Pancreas (tissue), 10 donors: ENCODE results near the gene PTPRD. TPM values are rescaled to one million over a fixed set of nuclear protein-coding genes. Genes with fewer than 3 reads are reported as not detected.

Experiments
- ATAC-seq, 4 donors: fragments of 200-7000 bp; cut with Tn5 transposase; one replicate each; pipeline versions ENCODE4 v1.8.0 to v1.9.1; 2020; ENCODE audit warnings: mild to moderate bottlenecking in 4 of 4, moderate library complexity in 4 of 4
- DNase-seq, 6 donors: peaks; one replicate each; pipeline ENCODE4 v3.0.0-alpha.2; 2020
- FAIRE-seq: peaks from 2 replicates; lab custom pipeline; 2012; peaks lifted over from hg19 to GRCh38; lab: Jason Lieb, UNC
- H3K27ac ChIP-seq, 4 donors: fragments of 200-600 bp; sonication (generic); 1 replicate in 3 of 4; 2 replicates in 1 of 4; pipeline versions ENCODE4 v1.5.0 to v1.8.0; 2020
- H3K27me3 ChIP-seq, 4 donors: fragments of 200-600 bp; one replicate each; pipeline ENCODE4 v1.8.0; 2021
- H3K36me3 ChIP-seq, 3 donors: fragments of 200-600 bp; sonication (generic) in 1 of 3; one replicate each; pipeline versions ENCODE4 v1.5.0 to v1.8.0; 2020 to 2021
- H3K4me1 ChIP-seq, 3 donors: fragments of 200-600 bp; one replicate each; pipeline ENCODE4 v1.8.0; 2021
- H3K4me3 ChIP-seq, 4 donors: fragments of 200-600 bp; sonication (generic) in 2 of 4; one replicate each; pipeline versions ENCODE4 v1.5.0 to v1.8.0; 2020 to 2021
- H3K9me3 ChIP-seq, 4 donors: fragments of 200-600 bp; one replicate each; pipeline ENCODE4 v1.8.0; 2021
- WGBS, 2 donors: extraction: QIAGEN DNeasy Blood & Tissue Kit; methylation state at CpG; one replicate each; pipeline ENCODE4 v1.1.7; 2013; 5-methylcytosine and 5-hydroxymethylcytosine counted together
- intact Hi-C, 3 donors: fragments of 100-400 bp; cut with DNase I; formaldehyde crosslinking; loops; one replicate each; pipeline versions ENCODE4 v1.11.1 to v1.14.2; 2022
- polyA plus RNA-seq, 2 donors: library from polyadenylated mRNA; stranded (reverse); fragments of 200-250 nt; gene quantifications; one replicate each; pipeline ENCODE4 v1.2.3, GENCODE V29; 2013
- total RNA-seq, 6 donors: library from RNA; stranded (reverse); fragmentation: NEBNext Ultra II Directional in 4 of 6; extraction: Animal tissue kit (Norgen Biotek cat#: 25700) in 4 of 6; gene quantifications; one replicate each; pipeline versions ENCODE4 v1.2.1 to v1.2.4, GENCODE V29; 2021 to 2023
- TF ChIP-seq, protein P1 (sequence below), 4 donors: fragments of 200-600 bp; sonication (generic) in 3 of 4; IDR thresholded peaks; one replicate each; pipeline versions ENCODE4 v1.5.0 to v1.8.0; 2021; ENCODE audit warnings: antibody characterized with exemption in 4 of 4
- donor health status: healthy with polysubstance abuse.
- donor health status: DM: no; HTN: no; CAD: no; lungs with moderate emphysema.
- donor health status: DM: no; HTN: no; CAD: no.
- donor health status: control.
- donor health status: control.
- donor health status: Bipolar disorder and iron deficiency.
- donor health status: DM: yes; HTN: yes; CAD: no.
- donor health status: DM: no; HTN: no; CAD: no.
- donor health status: DM: no; HTN: no; CAD: no.
- donor health status: DM: yes; HTN: yes; CAD: no.

Gene PTPRD
- total and polyA plus RNA-seq, 8 donors: 2.1 to 21.7 (median 5.1) TPM

DNA sequence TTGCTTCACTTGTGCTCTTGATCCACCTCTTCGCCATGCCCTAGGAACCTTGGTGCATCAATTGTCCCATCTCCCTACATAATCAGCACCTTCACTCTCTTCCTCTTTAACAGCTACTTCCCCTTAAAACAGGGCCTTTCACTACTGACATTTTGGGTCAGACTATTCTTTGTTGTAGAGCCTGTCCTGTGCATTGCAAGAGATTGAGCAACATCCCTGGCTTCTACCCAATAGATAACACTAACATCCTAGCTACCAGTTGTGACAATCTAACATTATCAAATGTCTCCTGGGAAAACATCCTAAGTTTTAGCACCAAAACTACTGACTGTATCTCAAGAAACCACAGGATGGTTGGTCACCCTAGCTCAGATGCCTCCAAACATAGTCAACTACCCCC is 1958.9 kb downstream of the PTPRD start:
- no peak for ATAC-seq
- Histone ChIP-seq H3K4me3 (no peak overlapping the region), H3K9me3 (no peaks in the 10 kb centered on the region), H3K27ac (no peak overlapping the region), H3K27me3 (no peaks in the 10 kb centered on the region), H3K4me1 (no peaks in the 10 kb centered on the region), H3K36me3 (no peaks in the 10 kb centered on the region)
- 84 to 92% methylated on average over 1 of the region's 1 CpG for WGBS, 2 donors
- no peak for FAIRE-seq
- TF ChIP-seq, protein P1, sequence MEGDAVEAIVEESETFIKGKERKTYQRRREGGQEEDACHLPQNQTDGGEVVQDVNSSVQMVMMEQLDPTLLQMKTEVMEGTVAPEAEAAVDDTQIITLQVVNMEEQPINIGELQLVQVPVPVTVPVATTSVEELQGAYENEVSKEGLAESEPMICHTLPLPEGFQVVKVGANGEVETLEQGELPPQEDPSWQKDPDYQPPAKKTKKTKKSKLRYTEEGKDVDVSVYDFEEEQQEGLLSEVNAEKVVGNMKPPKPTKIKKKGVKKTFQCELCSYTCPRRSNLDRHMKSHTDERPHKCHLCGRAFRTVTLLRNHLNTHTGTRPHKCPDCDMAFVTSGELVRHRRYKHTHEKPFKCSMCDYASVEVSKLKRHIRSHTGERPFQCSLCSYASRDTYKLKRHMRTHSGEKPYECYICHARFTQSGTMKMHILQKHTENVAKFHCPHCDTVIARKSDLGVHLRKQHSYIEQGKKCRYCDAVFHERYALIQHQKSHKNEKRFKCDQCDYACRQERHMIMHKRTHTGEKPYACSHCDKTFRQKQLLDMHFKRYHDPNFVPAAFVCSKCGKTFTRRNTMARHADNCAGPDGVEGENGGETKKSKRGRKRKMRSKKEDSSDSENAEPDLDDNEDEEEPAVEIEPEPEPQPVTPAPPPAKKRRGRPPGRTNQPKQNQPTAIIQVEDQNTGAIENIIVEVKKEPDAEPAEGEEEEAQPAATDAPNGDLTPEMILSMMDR (IDR thresholded peaks at IDR 0.05): no peak
- intact Hi-C loops: no loop called here
- DNase-seq: no peak

GRCh38 chr9:8653111-8653510 is 1959.7 kb downstream of the PTPRD start:
- no peak for FAIRE-seq
- ATAC-seq: no peak
- 56 to 73% methylated on average over 2 of the region's 2 CpGs for WGBS, 2 donors
- intact Hi-C loops: no loop called here
- TF ChIP-seq, protein P1 (IDR thresholded peaks at IDR 0.05): no peak
- DNase-seq: no peak
- no peak overlapping the region for H3K27ac ChIP-seq
- H3K36me3 ChIP-seq: no peaks in the 10 kb centered on the region
- H3K9me3 ChIP-seq: no peaks in the 10 kb centered on the region
- no peaks in the 10 kb centered on the region for H3K27me3 ChIP-seq
- no peak overlapping the region for H3K4me3 ChIP-seq
- H3K4me1 ChIP-seq: no peaks in the 10 kb centered on the region

- DNase-seq (no peak), ATAC-seq (no peak), FAIRE-seq (no peak)
- 63 to 71% methylated on average over 1 of the region's 1 CpG for WGBS, 2 donors
- Histone ChIP-seq H3K4me1 (no peaks in the 10 kb centered on the region), H3K27me3 (no peaks in the 10 kb centered on the region), H3K9me3 (no peaks in the 10 kb centered on the region), H3K27ac (no peak overlapping the region), H3K4me3 (no peak overlapping the region), H3K36me3 (no peaks in the 10 kb centered on the region)
- TF ChIP-seq, protein P1 (IDR thresholded peaks at IDR 0.05): no peak
- intact Hi-C loops: no loop called here
Measured at GRCh38 chr9:8652255-8652654, 1960.5 kb downstream of the PTPRD start.

DNA sequence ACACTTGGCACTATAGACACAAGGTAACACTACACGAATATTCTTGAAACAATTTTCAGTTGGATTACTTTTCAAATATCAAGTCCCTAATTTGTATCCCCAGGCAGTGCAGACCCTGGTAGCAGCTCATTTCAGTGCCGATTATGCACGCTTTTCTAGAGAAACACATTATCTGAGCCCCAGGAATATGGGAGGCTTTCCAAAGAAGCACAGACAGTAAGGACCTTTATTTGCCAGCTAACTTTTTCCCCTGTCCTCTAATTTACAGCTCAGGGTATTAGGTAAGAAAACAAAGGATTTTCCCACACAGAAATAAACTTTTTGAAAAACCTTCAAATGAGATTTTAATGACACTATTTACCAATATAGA is 1961.0 kb downstream of the PTPRD start:
- H3K27me3 ChIP-seq: no peaks in the 10 kb centered on the region
- no peaks in the 10 kb centered on the region for H3K36me3 ChIP-seq
- H3K27ac ChIP-seq: no peak overlapping the region
- no peaks in the 10 kb centered on the region for H3K4me1 ChIP-seq
- TF ChIP-seq, protein P1 (IDR thresholded peaks at IDR 0.05): no peak
- intact Hi-C loops: no loop called here
- no peak for DNase-seq
- no peaks in the 10 kb centered on the region for H3K9me3 ChIP-seq
- no peak for FAIRE-seq
- WGBS, 2 donors: 33 to 39% methylated on average over 3 of the region's 3 CpGs
- H3K4me3 ChIP-seq: no peak overlapping the region
- no peak for ATAC-seq

GRCh38 chr9:8651070-8651845 is 1961.5 kb downstream of the PTPRD start:
- Histone ChIP-seq H3K36me3 (no peaks in the 10 kb centered on the region), H3K27me3 (no peaks in the 10 kb centered on the region), H3K9me3 (no peaks in the 10 kb centered on the region), H3K4me1 (no peaks in the 10 kb centered on the region), H3K27ac (no peak overlapping the region), H3K4me3 (no peak overlapping the region)
- TF ChIP-seq, protein P1 (IDR thresholded peaks at IDR 0.05): no peak
- intact Hi-C loops: no loop called here
- DNase-seq (no peak), ATAC-seq (no peak), FAIRE-seq (no peak)
- WGBS, 2 donors: 65 to 76% methylated on average over 10 of the region's 10 CpGs
